Activated naive CD4-positive, alpha-beta T cell treated with Interleukin-2 at 50 U/mL for 16 hours (primary cell): ENCODE measurements around the gene WNT1.

ENCODE experiments used
- DNase-seq: peaks from one replicate; pipeline ENCODE4 v3.0.0-alpha.2; 2020

WNT1 gene

DNA sequence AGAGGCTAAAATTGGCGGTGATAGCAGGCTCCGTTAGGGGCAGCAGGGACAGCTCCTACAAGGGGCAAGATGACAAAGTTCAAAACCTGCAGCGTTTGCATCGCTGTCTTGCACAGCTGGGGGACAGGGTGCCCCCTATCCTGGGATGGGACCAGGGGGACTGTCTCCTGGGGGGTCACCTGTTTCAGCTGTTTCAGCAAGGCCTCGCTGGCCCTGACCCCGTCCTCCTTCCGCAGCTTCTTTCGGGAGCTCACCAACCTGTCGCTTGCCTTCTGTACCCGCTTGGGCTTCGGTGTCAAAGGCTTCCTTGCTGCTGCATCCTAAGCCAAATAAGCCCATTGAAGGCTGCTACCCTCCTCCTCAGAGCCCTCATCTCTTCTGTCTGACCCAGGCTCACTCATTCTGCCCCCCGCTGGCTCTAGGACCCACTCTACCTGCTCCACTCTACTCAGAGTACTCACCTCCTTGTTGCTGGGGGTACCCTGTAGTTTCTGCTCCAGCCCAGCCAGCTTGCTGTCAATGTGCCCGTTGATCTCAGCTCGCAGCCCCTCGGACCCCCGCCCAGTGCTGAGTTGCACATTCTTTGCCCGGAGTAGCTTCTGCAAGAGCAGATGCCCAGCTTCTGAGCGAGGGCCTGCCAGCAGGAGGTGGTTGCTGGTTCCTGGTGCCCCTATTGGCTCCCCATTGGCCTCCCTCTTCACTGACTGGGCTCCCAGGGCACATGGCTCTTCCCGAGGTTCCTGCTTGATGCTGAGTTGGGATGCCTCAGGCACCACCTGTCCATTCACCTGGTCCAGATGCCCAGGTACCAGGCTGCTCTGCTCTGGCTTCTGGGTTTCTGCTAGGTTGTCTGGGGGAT is 52.8 kb downstream of the WNT1 start:
- no peak for DNase-seq

- DNase-seq, result no peak
Measured at GRCh38 chr12:49031573-49032161, 53.5 kb downstream of the WNT1 start.
